Cardiac muscle cell (in vitro differentiated cells and primary cell): ENCODE measurements around the gene AFAP1L1. TPM values are rescaled to one million over a fixed set of nuclear protein-coding genes. Genes with fewer than 3 reads are reported as not detected.

Experiments
- DNase-seq, 2 donors: peaks; one replicate each; pipeline versions ENCODE4 v3.0.0 to v3.0.0-alpha.2; 2010 to 2017; ENCODE audit warnings: low read depth in 1 of 2, low spot score in 1 of 2
- H3K27ac ChIP-seq: fragments of 200-600 bp; sonication (generic); 2 replicates; pipeline ENCODE4 v1.5.1; 2016
- H3K27me3 ChIP-seq: fragments of 200-600 bp; sonication (generic); 2 replicates; pipeline ENCODE4 v1.6.0; 2016; ENCODE audit warnings: control low read depth
- H3K36me3 ChIP-seq: fragments of 200-600 bp; sonication (generic); 2 replicates; pipeline ENCODE4 v1.5.1; 2016; ENCODE audit warnings: control low read depth
- H3K4me1 ChIP-seq: fragments of 200-600 bp; sonication (generic); 2 replicates; pipeline ENCODE4 v1.8.1; 2017; ENCODE audit warnings: low read depth, mild to moderate bottlenecking, mixed run types
- H3K4me3 ChIP-seq: fragments of 200-600 bp; sonication (generic); 2 replicates; pipeline ENCODE4 v1.5.1; 2016; ENCODE audit warnings: mild to moderate bottlenecking
- H3K9me3 ChIP-seq: fragments of 200-600 bp; sonication (generic); 2 replicates; pipeline ENCODE4 v1.5.1; 2017; ENCODE audit warnings: low read depth, mild to moderate bottlenecking, control low read depth
- polyA plus RNA-seq: library from polyadenylated mRNA; unstranded; fragments of >200 nt; fragmentation: Nextera tagmentation; extraction: Ambion mirVana; gene quantifications from 2 replicates; pipeline ENCODE4 v1.2.1, GENCODE V29; 2016
- total RNA-seq: library from RNA; depleted of rRNA; stranded (reverse); fragments of >200 nt; gene quantifications from 2 replicates; pipeline ENCODE4 v1.2.3, GENCODE V29; 2016
- TF ChIP-seq, protein P1 (sequence below): IDR thresholded peaks from 2 replicates; pipeline ENCODE4 v1.5.1; 2012; ENCODE audit warnings: low read depth, mild to moderate bottlenecking, low read length

The AFAP1L1 gene
- total and polyA plus RNA-seq, 2 experiments from 2014 or later, result 24.0 to 39.3 TPM

DNA sequence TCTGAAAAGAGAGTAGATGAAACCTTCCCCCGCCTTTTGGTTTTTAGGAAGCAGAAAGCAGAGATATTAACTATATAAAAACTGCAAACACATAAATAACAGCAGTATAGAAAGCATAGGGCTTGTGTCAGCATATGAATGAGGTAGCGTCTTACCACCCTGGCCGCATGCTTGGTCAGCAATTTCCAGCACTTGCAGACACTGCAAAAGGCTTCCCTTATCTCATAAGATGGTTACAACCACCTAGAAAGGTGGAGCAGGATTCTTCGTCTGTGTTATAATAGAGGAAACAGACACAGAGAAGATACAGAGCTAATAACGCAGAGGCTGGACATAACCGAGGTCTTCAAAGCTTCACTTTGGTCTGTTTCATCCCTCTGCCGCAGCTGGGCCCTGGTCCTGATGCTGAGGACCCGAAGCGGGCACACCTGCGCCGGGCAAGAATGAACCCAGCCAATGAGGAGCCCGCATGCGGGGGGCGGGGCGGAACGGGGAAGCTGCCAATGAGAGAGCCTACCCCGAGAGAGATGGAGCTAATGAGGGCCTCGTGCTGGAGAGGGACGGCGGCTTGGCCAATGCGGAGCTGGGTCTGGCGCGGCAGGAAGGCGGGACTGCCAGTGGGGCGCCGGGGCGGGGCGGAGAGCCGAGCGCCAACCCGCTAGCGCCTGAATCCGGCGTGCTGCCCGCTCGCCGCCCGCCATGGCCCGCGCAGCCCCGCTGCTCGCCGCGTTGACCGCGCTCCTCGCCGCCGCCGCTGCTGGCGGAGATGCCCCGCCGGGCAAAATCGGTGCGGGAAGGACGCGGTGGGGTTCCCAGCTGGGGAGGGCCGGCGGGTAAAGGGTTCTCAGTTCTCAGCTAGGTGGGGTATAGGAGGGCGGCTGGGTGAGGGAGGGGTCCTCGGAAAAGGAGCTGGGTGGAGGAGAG lies 86.0 kb downstream of the AFAP1L1 start, which contains the start of gene PCYOX1L:
Gene PCYOX1L, plus strand, starts transcription at position 677 of the 924 bp plus-strand sequence. Its CDS starts 23 bp downstream, at position 700.
- H3K27ac ChIP-seq, result no peak within 1 kb of the TSS

DNA sequence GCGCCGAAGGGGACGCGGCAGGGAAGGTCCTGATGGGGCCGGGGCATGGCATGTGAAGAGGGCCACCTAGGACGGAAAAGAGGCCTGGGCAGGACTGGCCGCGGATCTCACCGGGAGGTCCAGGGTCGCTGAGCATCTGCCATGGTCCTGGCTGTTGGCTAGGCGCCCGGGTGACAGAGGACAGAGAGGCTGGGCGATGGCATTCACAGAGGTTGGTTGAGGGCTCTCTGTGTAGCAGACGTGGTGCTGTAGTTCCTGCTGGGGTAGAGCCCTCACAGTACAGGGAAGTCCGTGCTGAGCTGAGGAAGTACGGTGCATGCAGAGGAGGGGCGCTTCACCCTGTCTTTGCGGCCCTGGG lies 86.6 kb downstream of the AFAP1L1 start:
- Histone ChIP-seq H3K4me3 (peak overlapping the region; percentile 92), H3K27me3 (peaks cover 16% of the 10 kb centered on the region), H3K4me1 (no peaks in the 10 kb centered on the region), H3K27ac (no peak overlapping the region), H3K9me3 (no peaks in the 10 kb centered on the region), H3K36me3 (no peaks in the 10 kb centered on the region)
- TF ChIP-seq, protein P1, sequence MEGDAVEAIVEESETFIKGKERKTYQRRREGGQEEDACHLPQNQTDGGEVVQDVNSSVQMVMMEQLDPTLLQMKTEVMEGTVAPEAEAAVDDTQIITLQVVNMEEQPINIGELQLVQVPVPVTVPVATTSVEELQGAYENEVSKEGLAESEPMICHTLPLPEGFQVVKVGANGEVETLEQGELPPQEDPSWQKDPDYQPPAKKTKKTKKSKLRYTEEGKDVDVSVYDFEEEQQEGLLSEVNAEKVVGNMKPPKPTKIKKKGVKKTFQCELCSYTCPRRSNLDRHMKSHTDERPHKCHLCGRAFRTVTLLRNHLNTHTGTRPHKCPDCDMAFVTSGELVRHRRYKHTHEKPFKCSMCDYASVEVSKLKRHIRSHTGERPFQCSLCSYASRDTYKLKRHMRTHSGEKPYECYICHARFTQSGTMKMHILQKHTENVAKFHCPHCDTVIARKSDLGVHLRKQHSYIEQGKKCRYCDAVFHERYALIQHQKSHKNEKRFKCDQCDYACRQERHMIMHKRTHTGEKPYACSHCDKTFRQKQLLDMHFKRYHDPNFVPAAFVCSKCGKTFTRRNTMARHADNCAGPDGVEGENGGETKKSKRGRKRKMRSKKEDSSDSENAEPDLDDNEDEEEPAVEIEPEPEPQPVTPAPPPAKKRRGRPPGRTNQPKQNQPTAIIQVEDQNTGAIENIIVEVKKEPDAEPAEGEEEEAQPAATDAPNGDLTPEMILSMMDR, result no peak
- peak; percentile 12 to 33 for DNase-seq

More for the DNA sequence above, 86.0 kb downstream of the AFAP1L1 start, which contains the start of gene PCYOX1L:
- Histone ChIP-seq H3K4me3 (peak within 1 kb of the TSS; percentile 92), H3K9me3 (no peaks in the 10 kb centered on the region), H3K36me3 (peaks cover 3% of the 10 kb centered on the region), H3K4me1 (no peaks in the 10 kb centered on the region), H3K27me3 (peaks cover 16% of the 10 kb centered on the region)
- TF ChIP-seq, protein P1, result no peak
- peak; percentile 96 for DNase-seq

DNA sequence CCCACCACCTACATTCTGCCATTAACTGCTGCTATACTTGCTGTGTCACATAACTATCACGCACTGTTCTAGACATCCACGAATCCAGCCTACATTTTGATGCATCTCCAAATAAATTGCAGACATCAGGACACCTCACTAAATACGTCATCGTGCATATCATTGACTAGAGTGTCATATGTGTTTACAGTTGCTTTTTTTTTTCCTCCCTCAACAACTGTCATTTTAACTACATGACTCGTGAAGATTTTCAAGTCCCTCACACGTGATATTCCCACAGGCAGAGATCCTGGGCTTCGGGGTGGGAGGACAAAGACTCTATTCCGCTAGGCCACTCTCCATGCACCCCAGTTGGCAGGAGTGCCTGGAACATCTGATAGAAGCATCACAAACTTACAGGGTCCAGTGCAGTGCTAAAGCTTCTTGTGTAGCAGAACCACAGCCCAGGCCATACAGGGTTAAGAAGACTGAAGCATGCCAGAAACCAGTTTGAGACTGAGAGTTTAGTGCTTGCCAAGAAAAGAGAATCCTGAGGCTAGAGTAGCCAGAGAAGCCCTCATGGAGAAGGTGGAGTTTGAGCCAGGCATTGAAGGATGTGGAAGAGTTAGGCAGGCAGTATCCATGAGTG lies 87.3 kb downstream of the AFAP1L1 start:
- Histone ChIP-seq H3K36me3 (no peaks in the 10 kb centered on the region), H3K4me1 (no peaks in the 10 kb centered on the region), H3K27me3 (peaks cover 16% of the 10 kb centered on the region), H3K9me3 (no peaks in the 10 kb centered on the region), H3K4me3 (no peak overlapping the region), H3K27ac (no peak overlapping the region)
- DNase-seq, result no peak
- TF ChIP-seq, protein P1, result no peak

DNA sequence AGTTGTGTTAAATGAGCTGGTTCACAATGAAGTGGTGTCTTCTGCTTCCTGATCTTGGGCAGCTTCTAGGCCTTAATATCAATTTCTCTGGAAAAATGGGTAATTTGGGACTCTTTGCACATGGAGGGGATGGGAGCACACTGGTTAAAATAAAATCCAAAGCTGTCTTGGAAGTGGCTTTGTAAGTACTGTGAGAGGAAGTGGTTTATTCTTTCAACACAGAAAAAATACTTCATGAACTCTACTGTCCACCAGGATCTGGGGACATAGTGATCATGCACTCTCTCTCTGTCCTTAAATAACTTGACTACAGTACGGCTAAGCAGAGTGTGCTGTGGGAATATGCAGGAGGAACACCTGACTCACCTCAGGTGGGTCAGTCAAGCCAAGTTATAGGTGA lies 88.6 kb downstream of the AFAP1L1 start:
- H3K4me1 ChIP-seq, result no peaks in the 10 kb centered on the region
- no peak overlapping the region for H3K4me3 ChIP-seq
- TF ChIP-seq, protein P1, result no peak
- DNase-seq, result no peak
- no peak overlapping the region for H3K27ac ChIP-seq
- H3K36me3 ChIP-seq, result no peaks in the 10 kb centered on the region
- peaks cover 16% of the 10 kb centered on the region for H3K27me3 ChIP-seq
- no peaks in the 10 kb centered on the region for H3K9me3 ChIP-seq

DNA sequence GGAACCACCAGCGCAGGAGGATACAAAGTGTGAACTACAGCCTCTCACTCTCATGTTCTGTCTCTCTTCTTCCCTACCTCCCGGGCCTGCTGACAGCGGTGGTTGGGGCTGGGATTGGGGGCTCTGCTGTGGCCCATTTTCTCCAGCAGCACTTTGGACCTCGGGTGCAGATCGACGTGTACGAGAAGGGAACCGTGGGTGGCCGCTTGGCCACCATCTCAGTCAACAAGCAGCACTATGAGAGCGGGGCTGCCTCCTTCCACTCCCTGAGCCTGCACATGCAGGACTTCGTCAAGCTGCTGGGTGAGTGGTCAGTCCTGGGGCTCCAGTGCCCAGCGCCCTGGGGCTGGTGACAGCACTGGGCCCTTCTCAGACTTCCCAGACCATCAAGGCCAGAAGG lies 90.9 kb downstream of the AFAP1L1 start:
- DNase-seq, result no peak

More for the DNA sequence above, 90.9 kb downstream of the AFAP1L1 start:
- Histone ChIP-seq H3K4me3 (no peak overlapping the region), H3K4me1 (no peaks in the 10 kb centered on the region), H3K27ac (no peak overlapping the region), H3K9me3 (no peaks in the 10 kb centered on the region), H3K27me3 (peaks cover 16% of the 10 kb centered on the region), H3K36me3 (no peaks in the 10 kb centered on the region)
- TF ChIP-seq, protein P1, result no peak
